ENCODE results near the gene MAGI1. TPM values are rescaled to one million over a fixed set of nuclear protein-coding genes. Genes with fewer than 3 reads are reported as not detected.
A peak's percentile ranks its signal among the peaks of the same experiment; 100 is the strongest.

The MAGI1 gene
- total RNA-seq, 1 experiment from 2014 or later = 58.2 TPM

DNA sequence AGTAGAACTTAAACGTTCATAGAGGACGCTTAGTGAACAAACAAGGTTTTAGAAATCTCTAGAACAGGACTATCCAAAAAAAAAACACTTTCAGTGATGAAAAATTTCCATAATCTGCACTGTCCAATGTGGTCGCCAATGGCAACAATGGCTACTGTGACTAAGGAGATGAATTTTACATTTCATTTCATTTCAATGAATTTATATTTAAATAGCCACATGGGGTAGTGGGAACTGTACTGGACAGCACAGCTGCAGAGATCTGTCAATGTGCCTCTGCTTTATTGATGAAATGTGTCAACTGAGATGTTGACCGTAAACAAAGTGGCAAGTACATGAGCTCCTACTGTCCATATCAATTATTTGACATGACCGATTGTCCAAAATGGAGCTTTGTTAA is 222.5 kb downstream of the MAGI1 start:
- CTCF ChIA-PET = no interaction called here
- Mint-ChIP-seq H3K4me1 (peaks cover 44% of the 10 kb centered on the region), H3K9me3 (no peaks in the 10 kb centered on the region), H3K27me3 (ENCODE audit: low read depth) (peaks cover 14% of the 10 kb centered on the region), H3K4me3 (no peak overlapping the region), H3K27ac (no peak overlapping the region), H3K36me3 (no peaks in the 10 kb centered on the region)
- no peak for DNase-seq (ENCODE audit: low spot score)
- POLR2A ChIA-PET = no interaction called here
- ATAC-seq = no peak
- TF ChIP-seq ZSCAN18 (CRISPR knock-in tag; IDR thresholded peaks at IDR 0.05) (no peak), TP53 (CRISPR knock-in tag; IDR thresholded peaks at IDR 0.05) (no peak), MAX (CRISPR knock-in tag; IDR thresholded peaks at IDR 0.05) (no peak), GRHL2 (CRISPR knock-in tag; IDR thresholded peaks at IDR 0.05; ENCODE audit: insufficient replicate concordance, severe bottlenecking) (no peak), ZNF532 (CRISPR knock-in tag; IDR thresholded peaks at IDR 0.05; ENCODE audit: borderline replicate concordance) (no peak), PRRX2 (CRISPR knock-in tag; IDR thresholded peaks at IDR 0.05) (no peak), JUN (CRISPR knock-in tag; IDR thresholded peaks at IDR 0.05) (no peak)

- H3K4me3 Mint-ChIP-seq = no peak overlapping the region
- DNase-seq (ENCODE audit: low spot score) (no peak), ATAC-seq (peak; percentile 39)
- peaks cover 3% of the 10 kb centered on the region; the same call in 1 of the 2 replicates for H3K9me3 Mint-ChIP-seq
- CTCF ChIA-PET = interaction anchor here (1.1 kb wide), 1 partner anchor 31 kb away, joined by 3 read pairs; no protein-coding TSS in a partner anchor
- no peaks in the 10 kb centered on the region for H3K36me3 Mint-ChIP-seq
- H3K4me1 Mint-ChIP-seq = peaks cover 51% of the 10 kb centered on the region
- POLR2A ChIA-PET = no interaction called here
- H3K27me3 Mint-ChIP-seq (ENCODE audit: low read depth) = peaks cover 2% of the 10 kb centered on the region; the same call in 1 of the 2 replicates
- TF ChIP-seq NR1H2 (CRISPR knock-in tag; IDR thresholded peaks at IDR 0.05) (no peak), SMAD4 (CRISPR knock-in tag; IDR thresholded peaks at IDR 0.05) (no peak)
- TF ChIP-seq, protein P1, sequence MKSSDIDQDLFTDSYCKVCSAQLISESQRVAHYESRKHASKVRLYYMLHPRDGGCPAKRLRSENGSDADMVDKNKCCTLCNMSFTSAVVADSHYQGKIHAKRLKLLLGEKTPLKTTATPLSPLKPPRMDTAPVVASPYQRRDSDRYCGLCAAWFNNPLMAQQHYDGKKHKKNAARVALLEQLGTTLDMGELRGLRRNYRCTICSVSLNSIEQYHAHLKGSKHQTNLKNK (CRISPR knock-in tag; IDR thresholded peaks at IDR 0.05) = no peak
- H3K27ac Mint-ChIP-seq = no peak overlapping the region
These were observed 223.7 kb downstream of the MAGI1 start for GRCh38 chr3:65814845-65815578.

DNA sequence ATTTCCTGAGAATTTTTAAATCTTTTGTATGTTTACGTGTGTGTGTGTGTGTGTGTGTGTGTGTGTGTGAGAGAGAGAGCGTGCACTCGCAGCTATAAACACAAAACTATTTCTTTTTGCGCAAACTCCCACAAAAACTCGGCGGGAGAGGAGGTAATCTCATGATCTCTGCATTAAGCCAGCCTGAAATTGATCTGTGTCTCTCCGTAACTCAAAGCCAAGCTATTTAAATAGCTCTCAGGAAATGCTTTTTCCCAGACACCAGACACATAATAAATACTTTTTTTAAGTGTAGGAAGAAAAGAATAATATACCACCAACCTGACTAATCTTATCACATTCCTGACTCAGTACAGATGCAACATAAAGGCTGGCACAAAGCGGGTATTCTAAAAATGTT is 226.8 kb downstream of the MAGI1 start:
- ATAC-seq (no peak), DNase-seq (ENCODE audit: low spot score) (no peak)
- H3K27me3 Mint-ChIP-seq (ENCODE audit: low read depth) = no peaks in the 10 kb centered on the region
- peaks cover 44% of the 10 kb centered on the region for H3K4me1 Mint-ChIP-seq
- POLR2A ChIA-PET = interaction anchor here (0.6 kb wide), 1 partner anchor 273 kb away, joined by 4 read pairs; no protein-coding TSS in a partner anchor
- peaks cover 3% of the 10 kb centered on the region; the same call in 1 of the 2 replicates for H3K9me3 Mint-ChIP-seq
- no peak overlapping the region for H3K4me3 Mint-ChIP-seq
- CTCF ChIA-PET = interaction anchor here (0.5 kb wide), 1 partner anchor 100 kb away, joined by 3 read pairs; no protein-coding TSS in a partner anchor
- H3K27ac Mint-ChIP-seq = no peak overlapping the region; the same call in 1 of the 2 replicates
- no peaks in the 10 kb centered on the region for H3K36me3 Mint-ChIP-seq
- TF ChIP-seq, protein P2, sequence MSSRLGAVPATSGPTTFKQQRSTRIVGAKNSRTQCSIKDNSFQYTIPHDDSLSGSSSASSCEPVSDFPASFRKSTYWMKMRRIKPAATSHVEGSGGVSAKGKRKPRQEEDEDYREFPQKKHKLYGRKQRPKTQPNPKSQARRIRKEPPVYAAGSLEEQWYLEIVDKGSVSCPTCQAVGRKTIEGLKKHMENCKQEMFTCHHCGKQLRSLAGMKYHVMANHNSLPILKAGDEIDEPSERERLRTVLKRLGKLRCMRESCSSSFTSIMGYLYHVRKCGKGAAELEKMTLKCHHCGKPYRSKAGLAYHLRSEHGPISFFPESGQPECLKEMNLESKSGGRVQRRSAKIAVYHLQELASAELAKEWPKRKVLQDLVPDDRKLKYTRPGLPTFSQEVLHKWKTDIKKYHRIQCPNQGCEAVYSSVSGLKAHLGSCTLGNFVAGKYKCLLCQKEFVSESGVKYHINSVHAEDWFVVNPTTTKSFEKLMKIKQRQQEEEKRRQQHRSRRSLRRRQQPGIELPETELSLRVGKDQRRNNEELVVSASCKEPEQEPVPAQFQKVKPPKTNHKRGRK (CRISPR knock-in tag; IDR thresholded peaks at IDR 0.05; ENCODE audit: borderline replicate concordance) = no peak
- no peak for TF ChIP-seq ZBTB21 (CRISPR knock-in tag; IDR thresholded peaks at IDR 0.05; ENCODE audit: borderline replicate concordance)

Measured in WTC11 (cell line).